CD4-positive, alpha-beta T cell treated with Interleukin-1 beta for 1 hour (primary cell): ENCODE measurements around the gene CNOT9.

Experiments used
- DNase-seq, 2 donors: peaks; one replicate each; pipeline ENCODE4 v3.0.0-alpha.2; 2020 to 2022

The CNOT9 gene

DNA sequence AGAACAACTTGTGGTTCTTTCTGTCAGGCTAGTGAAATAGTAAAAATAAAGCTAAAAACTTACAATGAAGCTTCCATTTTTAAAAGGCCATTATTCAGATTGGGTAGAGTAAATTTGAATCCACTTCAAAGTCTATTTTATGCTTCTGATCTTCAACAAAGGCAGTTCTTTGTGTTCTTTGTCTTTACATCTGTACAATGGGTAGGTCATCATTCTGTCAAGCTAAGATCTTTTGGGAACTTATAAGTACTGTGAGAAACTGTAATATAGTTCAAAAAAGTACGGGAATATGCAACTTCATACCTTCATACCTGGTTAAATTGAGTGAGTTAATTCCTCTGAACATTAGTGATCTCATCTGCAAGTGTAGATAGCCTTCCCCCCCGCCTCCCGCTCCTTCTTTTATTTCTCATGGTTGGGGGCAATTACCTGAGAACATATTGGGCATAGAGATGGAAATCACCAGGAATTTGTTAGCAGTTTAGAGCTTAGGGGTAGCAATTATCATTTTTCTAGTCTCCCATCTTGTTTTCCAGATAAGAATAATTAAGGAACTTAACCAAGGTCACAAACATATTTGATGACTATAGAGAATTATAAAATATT is 9.7 kb downstream of the CNOT9 start:
- DNase-seq: no peak

DNA sequence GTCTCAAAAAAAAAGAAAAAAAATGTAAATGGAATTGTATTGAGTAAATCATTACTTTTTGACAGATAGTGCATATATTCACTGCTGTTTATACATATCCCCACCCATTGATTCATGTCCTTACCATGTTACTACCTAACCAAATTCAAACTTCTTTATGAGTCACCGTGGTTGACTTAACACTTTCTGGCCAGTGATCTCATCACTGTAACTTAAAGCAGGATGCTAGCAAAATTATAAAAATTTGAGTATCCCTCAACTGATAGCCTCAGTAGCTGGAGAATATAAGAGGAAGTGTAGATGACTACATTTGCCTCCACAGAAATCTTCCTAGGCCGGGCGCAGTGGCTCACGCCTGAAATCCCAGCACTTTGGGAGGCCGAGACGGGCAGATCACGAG is 13.4 kb downstream of the CNOT9 start:
- DNase-seq: no peak

DNA sequence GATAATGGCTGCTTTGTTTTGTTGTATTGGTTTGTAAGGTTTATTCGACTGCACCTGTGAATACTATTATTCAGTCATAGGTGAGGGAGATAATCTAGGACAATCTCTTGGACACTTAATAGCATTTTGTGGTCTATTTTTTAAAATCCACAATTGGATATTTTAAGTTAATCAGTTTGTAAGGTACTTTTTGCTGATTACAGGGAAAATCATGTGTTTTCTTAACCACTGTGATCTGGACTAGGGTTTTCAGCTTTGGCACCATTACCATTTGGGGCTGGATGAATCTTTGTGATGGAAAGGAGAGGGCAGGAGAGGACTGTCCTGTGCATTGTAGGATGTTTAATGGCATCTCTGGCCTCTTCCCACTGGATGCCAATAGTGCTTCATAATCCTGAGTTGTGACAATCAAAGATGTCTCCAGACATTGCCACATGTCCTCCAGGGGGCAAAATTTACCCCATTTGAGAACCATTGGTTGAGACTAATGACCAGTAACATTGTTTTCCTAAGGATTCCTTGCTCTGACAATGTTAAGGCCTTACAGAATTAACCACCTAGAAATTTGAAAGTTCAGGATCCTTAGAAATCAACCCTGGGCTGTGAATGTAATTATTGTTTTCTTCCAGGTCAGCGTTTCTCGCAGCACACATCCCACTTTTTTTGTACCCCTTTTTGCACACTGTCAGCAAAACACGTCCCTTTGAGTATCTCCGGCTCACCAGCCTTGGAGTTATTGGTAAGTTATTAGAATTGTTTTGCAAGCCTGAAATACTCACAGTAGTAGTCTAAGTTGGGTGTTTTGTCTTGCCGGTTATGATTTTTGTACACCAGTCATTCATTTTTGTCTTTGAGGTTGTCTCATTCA is 15.6 kb downstream of the CNOT9 start:
- DNase-seq: no peak

GRCh38 chr2:218585541-218585940 is 16.9 kb downstream of the CNOT9 start:
- no peak for DNase-seq

GRCh38 chr2:218605432-218605831 is 36.8 kb downstream of the CNOT9 start:
- DNase-seq: no peak

DNA sequence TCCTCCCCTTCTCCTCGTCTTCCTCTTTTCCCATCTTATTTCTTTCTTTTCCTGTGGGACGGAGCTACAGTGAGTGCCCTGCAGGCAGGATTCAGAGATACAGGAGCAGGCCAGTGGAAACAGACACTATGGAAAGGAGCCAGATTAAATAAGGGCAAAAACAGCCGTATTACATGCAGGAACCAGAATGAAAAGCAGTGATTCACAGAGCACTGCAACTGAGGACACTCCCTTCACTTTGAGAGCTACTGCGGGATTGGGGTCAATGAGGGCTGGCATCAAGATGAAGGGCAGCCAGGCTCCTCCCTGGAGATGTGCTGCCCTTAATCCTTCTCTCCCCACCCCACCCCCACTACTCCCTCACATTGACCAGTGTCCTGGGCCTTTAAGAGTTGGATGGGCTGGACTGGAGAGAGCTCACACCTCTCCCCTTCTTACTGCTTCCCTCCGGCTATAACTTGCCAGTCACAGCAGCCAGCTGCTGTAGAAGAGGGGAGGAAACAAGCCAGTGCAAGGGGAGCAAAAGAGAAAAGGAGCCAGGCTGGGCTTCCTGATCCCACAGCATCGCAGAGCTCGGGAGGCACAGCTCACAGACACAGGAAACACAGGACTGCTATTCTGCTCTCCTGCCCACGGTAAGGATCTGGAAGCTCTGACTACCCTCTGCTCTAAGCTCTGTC is 38.9 kb downstream of the CNOT9 start, which contains the start of gene PLCD4:
TSS of gene PLCD4 (plus strand) at position 464 of the 680 bp plus-strand sequence. CDS start 7,841 bp downstream, outside the sequence.
- DNase-seq: no peak

DNA sequence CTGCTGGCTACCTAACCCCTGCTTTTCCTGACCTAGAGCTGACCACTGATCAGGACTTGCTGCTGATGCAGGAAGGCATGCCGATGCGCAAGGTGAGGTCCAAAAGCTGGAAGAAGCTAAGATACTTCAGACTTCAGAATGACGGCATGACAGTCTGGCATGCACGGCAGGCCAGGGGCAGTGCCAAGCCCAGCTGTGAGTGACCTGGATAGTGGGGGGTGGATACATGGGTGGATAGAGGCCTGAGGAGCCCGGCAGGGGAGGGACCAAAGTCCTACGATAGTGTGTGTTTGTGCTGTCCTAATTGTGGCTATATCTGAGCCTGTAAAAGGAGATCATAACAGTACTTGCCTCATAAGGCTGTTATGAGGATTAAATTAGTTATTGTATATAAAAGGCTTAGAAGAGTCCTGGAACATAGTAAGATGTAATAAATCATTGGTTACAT is 47.3 kb downstream of the CNOT9 start:
- DNase-seq: no peak

- DNase-seq: no peak
Observed at GRCh38 chr2:218618102-218618860, 49.6 kb downstream of the CNOT9 start.

- no peak for DNase-seq
Observed at GRCh38 chr2:218621007-218621406, 52.4 kb downstream of the CNOT9 start.

- DNase-seq: no peak
Observed at GRCh38 chr2:218622606-218623365, 54.1 kb downstream of the CNOT9 start.

GRCh38 chr2:218623366-218623705 is 54.7 kb downstream of the CNOT9 start:
- no peak for DNase-seq

GRCh38 chr2:218626369-218626768 is 57.7 kb downstream of the CNOT9 start:
- DNase-seq: no peak

- no peak for DNase-seq
Observed at GRCh38 chr2:218627939-218628338, 59.3 kb downstream of the CNOT9 start.

- DNase-seq: no peak
Observed at GRCh38 chr2:218631837-218632236, 63.2 kb downstream of the CNOT9 start.

GRCh38 chr2:218635719-218636118 is 67.1 kb downstream of the CNOT9 start:
- no peak for DNase-seq

- DNase-seq: no peak
Observed at GRCh38 chr2:218638372-218638771, 69.7 kb downstream of the CNOT9 start.

DNA sequence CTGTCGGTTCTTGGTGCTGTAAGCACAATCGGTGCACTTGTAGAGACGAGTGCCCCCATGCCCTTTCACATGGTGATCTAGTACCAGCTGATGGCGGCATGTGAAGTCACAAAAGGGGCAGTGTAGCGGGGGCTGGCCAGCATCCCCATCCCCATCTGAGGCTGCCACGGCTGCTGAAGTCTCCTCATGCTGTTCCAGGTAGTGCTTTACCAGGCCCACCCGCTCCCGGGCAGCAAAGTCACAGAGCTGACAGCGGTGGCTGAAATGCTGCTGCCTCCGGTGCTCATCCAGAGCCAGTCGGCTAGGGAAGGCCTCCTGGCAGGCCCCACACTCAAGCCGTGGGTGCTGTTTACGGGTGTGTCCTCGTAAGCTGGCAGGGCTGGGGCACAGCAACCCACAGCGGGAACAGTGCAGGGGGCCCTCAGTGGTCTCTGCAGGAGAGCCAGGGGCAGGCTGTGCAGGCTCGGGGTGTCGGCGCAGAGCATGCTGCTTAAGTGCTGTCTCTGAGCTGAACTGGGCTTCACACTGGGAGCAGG is 73.5 kb downstream of the CNOT9 start:
- no peak for DNase-seq

- no peak for DNase-seq
Observed at GRCh38 chr2:218642786-218643185, 74.1 kb downstream of the CNOT9 start.

DNA sequence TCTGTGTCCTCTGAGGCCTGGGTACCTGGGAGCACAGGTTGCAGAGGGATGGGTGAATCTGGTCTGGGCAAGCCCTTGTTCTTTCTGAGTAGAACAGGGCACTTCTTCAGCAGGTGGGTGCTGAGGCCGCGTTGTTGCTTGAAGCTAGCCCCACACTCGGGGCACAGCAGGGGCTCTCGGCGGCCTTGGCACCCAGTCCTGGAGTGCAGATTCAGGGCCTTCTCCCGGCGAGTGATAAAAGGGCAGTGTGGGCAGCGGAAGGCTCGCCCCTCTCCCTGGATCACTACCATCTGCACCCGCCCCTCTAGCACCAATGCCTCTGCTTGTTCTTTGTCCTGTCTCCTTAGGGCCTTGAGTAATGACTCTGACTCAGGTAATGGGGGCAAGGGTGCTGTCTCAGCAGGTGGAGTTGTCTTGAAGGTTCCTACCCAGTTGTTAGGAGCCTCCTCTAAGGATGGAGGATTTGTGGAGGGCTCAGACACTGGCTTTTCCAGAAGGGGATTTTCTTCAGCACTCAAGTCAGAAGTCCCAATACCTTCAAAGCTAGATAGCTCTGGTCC is 75.2 kb downstream of the CNOT9 start:
- no peak for DNase-seq

DNA sequence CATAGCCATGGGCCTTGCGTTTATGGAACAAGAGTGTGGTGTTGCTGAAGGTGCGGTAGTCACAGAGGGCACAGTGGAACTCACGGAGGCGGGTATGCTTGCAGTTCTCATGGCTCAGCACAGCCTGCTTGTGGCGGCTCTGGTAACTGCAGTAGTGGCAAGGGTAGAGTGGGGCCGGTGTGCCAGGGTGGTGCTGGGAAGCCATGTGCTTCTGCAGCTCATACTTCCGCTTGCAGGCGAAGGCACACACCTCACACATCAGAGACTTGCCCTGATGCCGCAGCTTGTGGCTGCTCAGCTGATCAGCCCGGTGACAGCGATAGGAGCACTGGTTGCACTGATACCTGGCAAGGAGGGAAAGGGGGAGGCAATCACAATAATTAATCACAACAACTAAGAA is 76.1 kb downstream of the CNOT9 start:
- DNase-seq: no peak

DNA sequence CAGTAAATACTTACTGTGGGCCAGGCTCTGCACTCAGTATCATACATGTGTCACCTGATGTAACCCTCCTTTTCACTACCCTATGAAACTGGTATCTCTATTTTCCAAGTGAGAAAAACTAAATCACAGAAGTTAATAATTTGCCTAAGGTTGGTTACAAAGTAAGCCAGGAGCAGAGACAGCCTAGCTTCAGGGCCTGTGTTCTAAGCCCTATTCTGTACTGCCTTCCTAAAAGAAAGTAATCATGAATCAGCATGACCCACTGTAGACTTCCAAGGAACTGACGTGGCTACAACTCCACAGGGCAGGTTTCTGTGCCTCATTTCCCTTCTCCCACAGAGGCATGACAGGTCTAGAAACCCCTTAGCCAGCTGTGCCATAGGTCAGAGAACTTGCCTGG is 76.5 kb downstream of the CNOT9 start:
- DNase-seq: no peak
